Ovary (tissue), 9 donors: ENCODE data around the gene EP300. TPM values are rescaled to one million over a fixed set of nuclear protein-coding genes. Genes with fewer than 3 reads are reported as not detected.
"Not testable (repeated sequence)": the region's sequence is repeated elsewhere in the genome, so short reads cannot be mapped to it uniquely, and the experiment has no call there.

Experiments
- DNase-seq, 5 donors: peaks; one replicate each; pipeline ENCODE4 v3.0.0-alpha.2; 2019 to 2020
- H3K27ac ChIP-seq, 2 donors: fragments of 200-600 bp; one replicate each; pipeline versions ENCODE4 v1.5.1 to v1.8.0; 2019 to 2022
- H3K27me3 ChIP-seq: fragments of 200-600 bp; one replicate; pipeline ENCODE4 v1.8.0; 2022
- H3K36me3 ChIP-seq: fragments of 200-600 bp; sonication (generic); one replicate; pipeline ENCODE4 v1.5.1; 2019
- H3K4me1 ChIP-seq: one replicate; pipeline ENCODE4 v1.8.1; 2013; ENCODE audit warnings: mild to moderate bottlenecking, moderate library complexity; ENCODE audit not compliant: insufficient read depth
- H3K4me3 ChIP-seq: fragments of 200-600 bp; sonication (generic); one replicate; pipeline ENCODE4 v1.5.1; 2017
- H3K9me3 ChIP-seq, 2 donors: fragments of 200-600 bp in 1 of 2; sonication (generic) in 1 of 2; one replicate each; pipeline versions ENCODE4 v1.5.1 to v1.8.1; 2013 to 2019; ENCODE audit warnings: mild to moderate bottlenecking in 1 of 2, moderate library complexity in 1 of 2
- CTCF ChIP-seq, 3 donors: fragments of 450-650 bp in 2 of 3; fragments of 200-600 bp in 1 of 3; IDR thresholded peaks; one replicate each; pipeline versions ENCODE4 v1.5.1 to v1.8.0; 2016 to 2022; ENCODE audit warnings: antibody characterized with exemption in 3 of 3, mild to moderate bottlenecking in 1 of 3
- EP300 ChIP-seq: sonication (generic); formaldehyde crosslinking; IDR thresholded peaks from one replicate; pipeline ENCODE4 v1.6.1; 2017; ENCODE audit warnings: antibody characterized with exemption
- POLR2A ChIP-seq: fragments of 450-650 bp; IDR thresholded peaks from one replicate; pipeline ENCODE4 v1.6.1; 2017; ENCODE audit warnings: antibody characterized with exemption, mild to moderate bottlenecking, moderate library complexity
- WGBS, 3 donors: extraction: QIAGEN DNeasy Blood & Tissue Kit in 1 of 3; methylation state at CpG; one replicate each; pipeline versions ENCODE4 v1.1.5 to v1.1.7; 2013 to 2017; 5-methylcytosine and 5-hydroxymethylcytosine counted together
- intact Hi-C, 4 donors: fragments of 100-400 bp; cut with DNase I; formaldehyde crosslinking; loops; one replicate each; pipeline versions ENCODE4 v1.11.0 to v1.15.1; 2022 to 2023
- polyA plus RNA-seq, 2 donors: library from polyadenylated mRNA; stranded (reverse); fragments of 200-250 nt in 1 of 2; fragments of 350-450 nt in 1 of 2; fragmentation: Illumina TruSeq in 1 of 2; extraction: RNeasy Lipid Tissue Mini Kit (QIAGEN cat#74804) in 1 of 2; gene quantifications; one replicate each; pipeline ENCODE4 v1.2.3, GENCODE V29; 2013 to 2014
- total RNA-seq, 7 donors: library from RNA; depleted of rRNA in 2 of 7; stranded (reverse); fragments of >200 nt in 2 of 7; fragmentation: NEBNext Ultra II Directional in 3 of 7; extraction: Animal tissue kit (Norgen Biotek cat#: 25700) in 3 of 7; gene quantifications; one replicate each; pipeline versions ENCODE4 v1.1.0 to v1.2.4, GENCODE V29; 2016 to 2023
- donor health status: DM: no; HTN: no; CAD: no; lungs with moderate emphysema.
- donor health status: DM: no; HTN: no; CAD: no.
- donor health status: Bipolar disorder and iron deficiency.
- donor health status: DM: yes; HTN: yes; CAD: no.
- donor health status: DM: no; HTN: no; CAD: no.
- donor health status: DM: yes; HTN: yes; CAD: no.

Gene EP300
- total and polyA plus RNA-seq, 9 donors = 23.6 to 86.2 (median 69.0) TPM

- DNase-seq = no peak
- H3K4me1 ChIP-seq = peaks cover 2% of the 10 kb centered on the region
- intact Hi-C loops = no loop called here
- no peaks in the 10 kb centered on the region for H3K36me3 ChIP-seq
- no peak overlapping the region for H3K27ac ChIP-seq
- no peaks in the 10 kb centered on the region for H3K27me3 ChIP-seq
- TF ChIP-seq EP300 = no peak
- no peak for TF ChIP-seq POLR2A
- no peak for TF ChIP-seq CTCF (IDR thresholded peaks at IDR 0.05)
- no peaks in the 10 kb centered on the region for H3K9me3 ChIP-seq
- H3K4me3 ChIP-seq = no peak overlapping the region
- WGBS, 3 donors = 84 to 90% (median 85%) methylated on average over 2 of the region's 2 CpGs
Observed at GRCh38 chr22:41175546-41175945, 83.2 kb downstream of the EP300 start.

- no peak for TF ChIP-seq POLR2A
- TF ChIP-seq EP300 = no peak
- TF ChIP-seq CTCF (IDR thresholded peaks at IDR 0.05) = no peak
- Histone ChIP-seq H3K4me1 (no peaks in the 10 kb centered on the region), H3K27ac (no peak overlapping the region), H3K27me3 (no peaks in the 10 kb centered on the region), H3K9me3 (no peaks in the 10 kb centered on the region), H3K4me3 (no peak overlapping the region), H3K36me3 (no peaks in the 10 kb centered on the region)
- DNase-seq = peak in 3 of 5 donors; percentile 33 to 46 (median 44)
- WGBS, 3 donors = 88 to 92% (median 90%) methylated on average over 15 of the region's 15 CpGs
- intact Hi-C loops = no loop called here
Observed at GRCh38 chr22:41177040-41177621, 84.7 kb downstream of the EP300 start.

- Histone ChIP-seq H3K9me3 (no peaks in the 10 kb centered on the region), H3K27me3 (no peaks in the 10 kb centered on the region), H3K36me3 (no peaks in the 10 kb centered on the region), H3K27ac (no peak overlapping the region), H3K4me1 (no peaks in the 10 kb centered on the region), H3K4me3 (no peak overlapping the region)
- TF ChIP-seq EP300 (no peak), POLR2A (no peak), CTCF (IDR thresholded peaks at IDR 0.05) (no peak)
- intact Hi-C loops = no loop called here
- WGBS, 3 donors = 85 to 90% (median 89%) methylated on average over 9 of the region's 9 CpGs
- DNase-seq = no peak
Observed at GRCh38 chr22:41177622-41178424, 85.4 kb downstream of the EP300 start.

- Histone ChIP-seq H3K27ac (no peak overlapping the region), H3K4me3 (no peak overlapping the region), H3K27me3 (no peaks in the 10 kb centered on the region), H3K9me3 (no peaks in the 10 kb centered on the region), H3K4me1 (no peaks in the 10 kb centered on the region), H3K36me3 (no peaks in the 10 kb centered on the region)
- intact Hi-C loops = no loop called here
- peak; percentile 37 to 69 (median 52) for DNase-seq
- whole genome bisulfite sequencing, 3 donors = 55 to 61% (median 60%) methylated on average over 8 of the region's 8 CpGs
- no peak for TF ChIP-seq CTCF (IDR thresholded peaks at IDR 0.05)
- TF ChIP-seq POLR2A = no peak
- TF ChIP-seq EP300 = no peak
Observed at GRCh38 chr22:41178425-41178975, 86.1 kb downstream of the EP300 start.

GRCh38 chr22:41180362-41180761, 88.0 kb downstream of the EP300 start:
- H3K4me3 ChIP-seq, H3K27me3 ChIP-seq, H3K27ac ChIP-seq, H3K9me3 ChIP-seq, DNase-seq, intact Hi-C loops, H3K36me3 ChIP-seq, H3K4me1 ChIP-seq: not testable (repeated sequence)
- 93 to 95% (median 93%) methylated on average over 6 of the region's 6 CpGs for WGBS, 3 donors
